Tibial artery (tissue), 4 donors: Measurements from ENCODE around the gene ASPHD1.

Source experiments
- DNase-seq, 2 donors: peaks; one replicate each; pipeline ENCODE4 v3.0.0-alpha.2; 2019
- H3K27ac ChIP-seq, 2 donors: fragments of 200-600 bp; sonication (generic) in 1 of 2; 1 replicate in 1 of 2; 2 replicates in 1 of 2; pipeline ENCODE4 v1.5.1; 2018 to 2019; ENCODE audit warnings: mild to moderate bottlenecking in 1 of 2
- H3K27me3 ChIP-seq, 2 donors: fragments of 200-600 bp; sonication (generic) in 1 of 2; one replicate each; pipeline versions ENCODE4 v1.5.1 to v1.6.0; 2016 to 2019
- H3K36me3 ChIP-seq, 3 donors: fragments of 200-600 bp; sonication (generic) in 2 of 3; one replicate each; pipeline ENCODE4 v1.5.1; 2016 to 2019; ENCODE audit warnings: mild to moderate bottlenecking in 2 of 3
- H3K4me1 ChIP-seq, 4 donors: fragments of 200-600 bp; sonication (generic) in 2 of 4; 1 replicate in 3 of 4; 2 replicates in 1 of 4; pipeline ENCODE4 v1.5.1; 2016 to 2019
- H3K4me3 ChIP-seq, 2 donors: fragments of 200-600 bp; sonication (generic) in 1 of 2; 1 replicate in 1 of 2; 2 replicates in 1 of 2; pipeline ENCODE4 v1.5.1; 2018 to 2019; ENCODE audit warnings: mild to moderate bottlenecking in 2 of 2
- H3K9me3 ChIP-seq, 3 donors: fragments of 200-600 bp; sonication (generic) in 1 of 3; one replicate each; pipeline ENCODE4 v1.5.1; 2016 to 2019
- intact Hi-C: fragments of 100-400 bp; cut with DNase I; formaldehyde crosslinking; loops from one replicate; pipeline ENCODE4 v1.15.0; 2023; ENCODE audit warnings: low total_unique reads
- TF ChIP-seq, protein P1 (sequence below), 2 experiments: fragments of 200-600 bp in 1 of 2; fragments of 450-650 bp in 1 of 2; IDR thresholded peaks; one replicate each; pipeline ENCODE4 v1.5.1; 2017 to 2019; ENCODE audit warnings: antibody characterized with exemption in 2 of 2, mild to moderate bottlenecking in 1 of 2, moderate library complexity in 1 of 2

ASPHD1 gene

DNA sequence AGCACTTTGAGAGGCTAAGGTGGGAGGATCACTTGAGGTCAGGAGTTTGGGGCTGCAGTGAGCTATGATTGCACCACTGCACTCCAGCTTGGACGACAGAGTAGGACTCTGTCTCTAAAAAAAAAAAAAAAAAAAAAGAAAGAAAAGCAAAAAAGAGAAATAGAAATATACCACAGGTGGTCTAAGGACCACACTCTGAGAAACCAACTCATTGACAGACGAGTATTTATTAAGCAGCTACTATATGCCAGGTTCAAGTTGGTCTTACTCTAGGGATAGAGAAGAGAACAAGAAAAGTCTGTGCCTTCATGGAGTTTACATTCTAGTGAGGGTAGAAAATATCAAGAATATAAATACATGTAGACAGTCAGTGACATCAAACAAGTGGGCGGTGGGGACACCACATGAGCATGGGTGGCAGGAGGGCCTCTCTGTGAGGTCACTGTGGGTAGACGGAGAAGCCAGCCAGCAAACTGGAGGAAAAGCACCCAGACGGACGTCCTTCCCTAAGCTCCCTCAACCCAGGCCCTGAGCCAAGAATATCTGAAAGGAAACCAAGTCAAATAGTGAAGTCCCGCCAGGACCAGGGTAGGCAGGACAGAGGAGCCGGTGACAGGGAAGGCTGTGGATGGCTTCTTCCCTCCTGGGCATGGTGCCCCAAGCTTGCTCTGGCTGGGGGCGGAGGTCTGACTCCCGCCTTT is 42.0 kb upstream of the ASPHD1 start:
- intact Hi-C loops: no loop called here
- no peak overlapping the region for H3K4me3 ChIP-seq
- peak in 1 of 2 donors; percentile 82 for DNase-seq
- TF ChIP-seq, protein P1, sequence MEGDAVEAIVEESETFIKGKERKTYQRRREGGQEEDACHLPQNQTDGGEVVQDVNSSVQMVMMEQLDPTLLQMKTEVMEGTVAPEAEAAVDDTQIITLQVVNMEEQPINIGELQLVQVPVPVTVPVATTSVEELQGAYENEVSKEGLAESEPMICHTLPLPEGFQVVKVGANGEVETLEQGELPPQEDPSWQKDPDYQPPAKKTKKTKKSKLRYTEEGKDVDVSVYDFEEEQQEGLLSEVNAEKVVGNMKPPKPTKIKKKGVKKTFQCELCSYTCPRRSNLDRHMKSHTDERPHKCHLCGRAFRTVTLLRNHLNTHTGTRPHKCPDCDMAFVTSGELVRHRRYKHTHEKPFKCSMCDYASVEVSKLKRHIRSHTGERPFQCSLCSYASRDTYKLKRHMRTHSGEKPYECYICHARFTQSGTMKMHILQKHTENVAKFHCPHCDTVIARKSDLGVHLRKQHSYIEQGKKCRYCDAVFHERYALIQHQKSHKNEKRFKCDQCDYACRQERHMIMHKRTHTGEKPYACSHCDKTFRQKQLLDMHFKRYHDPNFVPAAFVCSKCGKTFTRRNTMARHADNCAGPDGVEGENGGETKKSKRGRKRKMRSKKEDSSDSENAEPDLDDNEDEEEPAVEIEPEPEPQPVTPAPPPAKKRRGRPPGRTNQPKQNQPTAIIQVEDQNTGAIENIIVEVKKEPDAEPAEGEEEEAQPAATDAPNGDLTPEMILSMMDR (IDR thresholded peaks at IDR 0.05): no peak
- H3K36me3 ChIP-seq: peaks cover 16 to 32% (median 30%) of the 10 kb centered on the region in 3 donors
- no peaks in the 10 kb centered on the region for H3K9me3 ChIP-seq
- H3K4me1 ChIP-seq: peaks cover 0 to 31% (median 22%) of the 10 kb centered on the region in 4 donors
- H3K27me3 ChIP-seq: no peaks in the 10 kb centered on the region
- H3K27ac ChIP-seq: peak overlapping the region; percentile 53 to 54

DNA sequence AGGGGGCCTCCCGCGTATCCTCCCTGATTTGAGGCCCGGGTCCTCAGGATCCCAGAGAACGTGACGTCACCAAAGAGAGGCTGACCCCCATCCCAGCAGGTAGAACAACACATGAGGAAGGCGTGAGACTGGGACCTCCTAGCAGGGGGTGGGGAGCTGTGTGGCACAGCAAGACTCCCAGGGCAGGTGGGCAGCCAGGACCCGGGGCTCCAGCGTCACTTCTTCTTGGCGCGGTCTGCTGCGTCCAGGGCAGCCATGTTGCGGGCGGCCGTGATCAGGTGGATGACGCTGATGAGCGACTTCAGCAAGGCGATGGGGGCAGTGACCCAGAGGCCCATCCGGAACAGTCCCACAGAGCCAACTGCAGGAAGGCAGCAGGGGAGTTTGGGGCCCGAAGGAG is 41.3 kb upstream of the ASPHD1 start:
- no peaks in the 10 kb centered on the region for H3K27me3 ChIP-seq
- peaks cover 16 to 32% (median 30%) of the 10 kb centered on the region in 3 donors for H3K36me3 ChIP-seq
- H3K4me3 ChIP-seq: no peak overlapping the region
- TF ChIP-seq, protein P1 (IDR thresholded peaks at IDR 0.05): no peak
- no peak for DNase-seq
- no peaks in the 10 kb centered on the region for H3K9me3 ChIP-seq
- H3K4me1 ChIP-seq: peaks cover 0 to 33% (median 25%) of the 10 kb centered on the region in 4 donors
- intact Hi-C loops: no loop called here
- peak overlapping the region; percentile 53 to 54 for H3K27ac ChIP-seq

DNA sequence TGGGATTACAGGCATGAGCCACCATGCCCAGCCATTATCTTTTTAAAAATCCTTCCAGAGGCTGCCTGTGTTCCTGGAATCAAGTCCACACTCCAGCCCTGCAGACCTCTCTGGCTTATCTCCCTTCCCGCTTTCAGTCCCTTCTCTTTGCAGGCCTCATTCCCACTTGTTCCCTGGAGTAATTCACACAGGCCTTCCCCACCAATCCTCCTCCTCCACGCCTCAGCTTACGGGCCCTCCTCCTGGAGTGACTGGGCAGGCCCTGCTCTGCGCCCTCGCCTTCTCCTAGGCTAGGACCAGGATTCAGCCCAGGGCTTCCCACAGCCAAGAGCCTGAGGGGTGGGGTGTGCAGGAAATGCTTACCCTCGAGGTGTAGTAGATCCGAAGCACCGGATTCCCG is 40.1 kb upstream of the ASPHD1 start:
- TF ChIP-seq, protein P1 (IDR thresholded peaks at IDR 0.05): no peak
- H3K27me3 ChIP-seq: no peaks in the 10 kb centered on the region
- H3K4me3 ChIP-seq: no peak overlapping the region
- H3K36me3 ChIP-seq: peaks cover 16 to 32% (median 30%) of the 10 kb centered on the region in 3 donors
- H3K27ac ChIP-seq: no peak overlapping the region
- intact Hi-C loops: loop anchor here (5.0 kb wide), 2 partner anchors 33 to 147 kb away; no protein-coding TSS in a partner anchor
- peaks cover 0 to 33% (median 25%) of the 10 kb centered on the region in 4 donors for H3K4me1 ChIP-seq
- H3K9me3 ChIP-seq: no peaks in the 10 kb centered on the region
- DNase-seq: no peak

DNA sequence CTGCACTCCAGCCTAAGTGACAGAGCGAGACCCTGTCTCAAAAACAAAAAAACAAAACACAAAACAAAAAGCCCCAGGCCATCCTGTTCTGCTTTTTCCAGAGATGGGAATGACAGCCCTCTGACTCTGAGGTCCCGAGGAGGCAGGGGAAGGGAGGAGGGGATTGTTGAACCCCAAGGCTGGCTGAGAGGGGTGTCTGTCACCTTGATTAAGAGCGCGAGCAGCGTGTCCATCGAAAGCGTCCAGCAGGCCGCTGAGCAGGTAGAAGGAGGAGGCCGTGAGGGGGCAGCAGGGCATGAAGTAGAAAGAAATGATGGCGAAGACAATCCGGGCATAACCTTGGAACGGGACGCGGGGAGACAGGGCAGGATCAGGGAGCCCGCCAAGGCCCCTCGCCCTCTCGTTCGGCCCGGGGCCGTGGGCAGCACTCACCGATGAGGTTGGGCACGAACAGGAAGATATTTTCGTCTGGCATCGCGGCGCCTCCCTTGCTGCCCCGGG is 37.9 kb upstream of the ASPHD1 start:
- H3K4me3 ChIP-seq: peak overlapping the region; percentile 59 to 68
- no peaks in the 10 kb centered on the region for H3K27me3 ChIP-seq
- H3K36me3 ChIP-seq: peaks cover 16 to 32% (median 30%) of the 10 kb centered on the region in 3 donors
- H3K4me1 ChIP-seq: peaks cover 0 to 33% (median 25%) of the 10 kb centered on the region in 4 donors
- intact Hi-C loops: loop anchor here (5.0 kb wide), 2 partner anchors 35 to 145 kb away; no protein-coding TSS in a partner anchor
- peak overlapping the region; percentile 74 to 89 for H3K27ac ChIP-seq
- no peaks in the 10 kb centered on the region for H3K9me3 ChIP-seq
- DNase-seq: no peak
- TF ChIP-seq, protein P1 (IDR thresholded peaks at IDR 0.05): no peak

DNA sequence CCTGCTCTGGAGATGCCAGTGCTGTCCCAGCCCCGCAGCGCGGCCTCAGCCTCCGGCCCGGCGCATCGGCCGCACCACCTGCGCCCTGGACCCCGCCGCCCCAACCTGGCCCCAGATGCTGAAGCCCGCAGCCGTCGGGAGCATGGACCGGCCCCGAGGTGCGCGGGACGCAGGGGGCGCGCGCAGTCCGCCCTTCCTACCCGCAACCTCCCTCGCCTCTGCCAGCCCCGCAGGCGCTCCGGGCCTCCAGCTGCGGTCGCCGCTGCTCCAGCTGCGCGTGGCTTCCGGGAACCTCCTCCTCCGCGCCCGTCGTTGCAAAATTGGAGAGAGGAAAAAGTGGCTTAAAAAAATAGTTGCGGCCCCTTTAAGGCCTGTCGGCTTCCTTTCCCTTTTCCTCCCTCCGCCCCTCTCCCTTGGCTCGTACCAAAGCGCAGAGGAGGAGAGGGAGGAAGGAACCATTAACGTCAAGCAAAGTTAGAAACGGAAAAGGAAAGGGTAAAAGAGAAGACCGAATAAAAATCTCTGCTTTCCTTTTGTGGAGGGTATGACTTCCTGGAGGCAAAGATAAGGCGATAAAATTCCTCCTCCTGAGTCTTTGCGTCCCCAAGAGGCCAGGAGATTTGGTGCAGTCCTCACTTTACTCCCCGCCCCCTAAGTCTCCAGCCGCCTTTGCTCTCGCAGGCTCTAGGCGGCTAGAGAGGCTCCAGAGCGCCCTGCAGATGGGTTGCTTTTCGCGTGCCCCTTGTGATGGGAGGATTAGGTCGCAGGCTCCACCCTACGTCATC is 37.2 kb upstream of the ASPHD1 start, which contains the start of gene CDIPT:
Gene CDIPT (minus strand): TSS at position 343 of the 785 bp plus-strand sequence. CDS start 369 bp downstream, outside the sequence.
- peak within 1 kb of the TSS; percentile 74 to 89 for H3K27ac ChIP-seq
- peaks cover 0 to 33% (median 25%) of the 10 kb centered on the region in 4 donors for H3K4me1 ChIP-seq
- H3K4me3 ChIP-seq: peak within 1 kb of the TSS; percentile 59 to 68
- no peaks in the 10 kb centered on the region for H3K9me3 ChIP-seq
- peaks cover 16 to 32% (median 30%) of the 10 kb centered on the region in 3 donors for H3K36me3 ChIP-seq
- no peaks in the 10 kb centered on the region for H3K27me3 ChIP-seq
- intact Hi-C loops: loop anchor here (5.0 kb wide), 2 partner anchors 36 to 144 kb away; no protein-coding TSS in a partner anchor
- DNase-seq: peak; percentile 93 to 97
- TF ChIP-seq, protein P1 (IDR thresholded peaks at IDR 0.05): peak; percentile 45 to 80
